ENCODE measurements around the gene MMGT1. TPM values are rescaled to one million over a fixed set of nuclear protein-coding genes. Genes with fewer than 3 reads are reported as not detected.
"Not testable (repeated sequence)": the region's sequence is repeated elsewhere in the genome, so short reads cannot be mapped to it uniquely, and the experiment has no call there.

Gene MMGT1
- total RNA-seq, 1 donor from 2014 or later, result 18.2 TPM

- no peaks in the 10 kb centered on the region for H3K9me3 Mint-ChIP-seq (ENCODE audit: unreplicated experiment)
- H3K4me1 Mint-ChIP-seq (ENCODE audit: unreplicated experiment), result no peaks in the 10 kb centered on the region
- H3K27ac Mint-ChIP-seq (ENCODE audit: unreplicated experiment), result no peak overlapping the region
- TF ChIP-seq, protein P1, sequence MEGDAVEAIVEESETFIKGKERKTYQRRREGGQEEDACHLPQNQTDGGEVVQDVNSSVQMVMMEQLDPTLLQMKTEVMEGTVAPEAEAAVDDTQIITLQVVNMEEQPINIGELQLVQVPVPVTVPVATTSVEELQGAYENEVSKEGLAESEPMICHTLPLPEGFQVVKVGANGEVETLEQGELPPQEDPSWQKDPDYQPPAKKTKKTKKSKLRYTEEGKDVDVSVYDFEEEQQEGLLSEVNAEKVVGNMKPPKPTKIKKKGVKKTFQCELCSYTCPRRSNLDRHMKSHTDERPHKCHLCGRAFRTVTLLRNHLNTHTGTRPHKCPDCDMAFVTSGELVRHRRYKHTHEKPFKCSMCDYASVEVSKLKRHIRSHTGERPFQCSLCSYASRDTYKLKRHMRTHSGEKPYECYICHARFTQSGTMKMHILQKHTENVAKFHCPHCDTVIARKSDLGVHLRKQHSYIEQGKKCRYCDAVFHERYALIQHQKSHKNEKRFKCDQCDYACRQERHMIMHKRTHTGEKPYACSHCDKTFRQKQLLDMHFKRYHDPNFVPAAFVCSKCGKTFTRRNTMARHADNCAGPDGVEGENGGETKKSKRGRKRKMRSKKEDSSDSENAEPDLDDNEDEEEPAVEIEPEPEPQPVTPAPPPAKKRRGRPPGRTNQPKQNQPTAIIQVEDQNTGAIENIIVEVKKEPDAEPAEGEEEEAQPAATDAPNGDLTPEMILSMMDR (IDR thresholded peaks at IDR 0.05; ENCODE audit: unreplicated experiment), result peak; percentile 40
- H3K4me3 Mint-ChIP-seq (ENCODE audit: unreplicated experiment), result no peak overlapping the region
- no peaks in the 10 kb centered on the region for H3K27me3 Mint-ChIP-seq (ENCODE audit: unreplicated experiment)
- DNase-seq (ENCODE audit: low spot score), result peak; percentile 54
- no peaks in the 10 kb centered on the region for H3K36me3 Mint-ChIP-seq (ENCODE audit: low read depth, unreplicated experiment)
Observed at GRCh38 chrX:135931644-135932487, 41.9 kb downstream of the MMGT1 start.

GRCh38 chrX:135927897-135928296, 45.9 kb downstream of the MMGT1 start:
- H3K4me3 Mint-ChIP-seq (ENCODE audit: unreplicated experiment), result no peak overlapping the region
- H3K27me3 Mint-ChIP-seq (ENCODE audit: unreplicated experiment), result no peaks in the 10 kb centered on the region
- H3K4me1 Mint-ChIP-seq (ENCODE audit: unreplicated experiment), result no peaks in the 10 kb centered on the region
- H3K36me3 Mint-ChIP-seq (ENCODE audit: low read depth, unreplicated experiment), result no peaks in the 10 kb centered on the region
- H3K27ac Mint-ChIP-seq (ENCODE audit: unreplicated experiment), result no peak overlapping the region
- no peak for DNase-seq (ENCODE audit: low spot score)
- TF ChIP-seq, protein P1 (IDR thresholded peaks at IDR 0.05; ENCODE audit: unreplicated experiment), result no peak
- H3K9me3 Mint-ChIP-seq (ENCODE audit: unreplicated experiment), result no peaks in the 10 kb centered on the region

DNA sequence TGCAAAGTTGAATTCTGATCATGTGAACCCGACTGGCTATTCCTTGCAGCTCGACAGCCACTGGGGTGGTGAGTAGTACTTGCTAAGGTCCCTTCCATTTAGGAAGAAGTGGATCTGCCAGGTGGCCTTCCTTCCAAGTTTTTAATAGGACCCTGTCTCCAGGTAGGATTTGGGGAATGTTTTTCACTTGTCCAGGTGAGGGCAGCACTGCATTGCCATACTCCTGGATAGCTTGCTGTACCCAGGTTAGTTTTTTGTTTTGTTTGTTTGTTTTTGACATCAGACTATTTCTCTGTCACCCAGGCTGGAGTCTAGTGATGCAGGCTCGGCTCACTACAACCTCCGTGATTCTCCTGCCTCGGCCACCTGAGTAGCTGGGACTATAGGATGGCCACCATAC, 50.4 kb downstream of the MMGT1 start:
- Mint-ChIP-seq H3K9me3 (ENCODE audit: unreplicated experiment) (no peaks in the 10 kb centered on the region), H3K36me3 (ENCODE audit: low read depth, unreplicated experiment) (no peaks in the 10 kb centered on the region), H3K27me3 (ENCODE audit: unreplicated experiment) (no peaks in the 10 kb centered on the region), H3K4me3 (ENCODE audit: unreplicated experiment) (no peak overlapping the region), H3K4me1 (ENCODE audit: unreplicated experiment) (no peaks in the 10 kb centered on the region), H3K27ac (ENCODE audit: unreplicated experiment) (no peak overlapping the region)
- DNase-seq (ENCODE audit: low spot score), result no peak
- TF ChIP-seq, protein P1 (IDR thresholded peaks at IDR 0.05; ENCODE audit: unreplicated experiment), result no peak

- not testable (repeated sequence) for H3K4me3 Mint-ChIP-seq (ENCODE audit: unreplicated experiment); H3K27me3 Mint-ChIP-seq (ENCODE audit: unreplicated experiment); H3K27ac Mint-ChIP-seq (ENCODE audit: unreplicated experiment); H3K36me3 Mint-ChIP-seq (ENCODE audit: low read depth, unreplicated experiment); H3K4me1 Mint-ChIP-seq (ENCODE audit: unreplicated experiment); DNase-seq (ENCODE audit: low spot score); H3K9me3 Mint-ChIP-seq (ENCODE audit: unreplicated experiment)
Observed at GRCh38 chrX:135920516-135920915, 53.3 kb downstream of the MMGT1 start.

GRCh38 chrX:135914404-135914803, 59.4 kb downstream of the MMGT1 start:
- TF ChIP-seq, protein P1 (IDR thresholded peaks at IDR 0.05; ENCODE audit: unreplicated experiment), result no peak
- no peaks in the 10 kb centered on the region for H3K36me3 Mint-ChIP-seq (ENCODE audit: low read depth, unreplicated experiment)
- H3K27me3 Mint-ChIP-seq (ENCODE audit: unreplicated experiment), result peaks cover 4% of the 10 kb centered on the region
- no peaks in the 10 kb centered on the region for H3K9me3 Mint-ChIP-seq (ENCODE audit: unreplicated experiment)
- H3K4me3 Mint-ChIP-seq (ENCODE audit: unreplicated experiment), result no peak overlapping the region
- H3K27ac Mint-ChIP-seq (ENCODE audit: unreplicated experiment), result no peak overlapping the region
- H3K4me1 Mint-ChIP-seq (ENCODE audit: unreplicated experiment), result no peaks in the 10 kb centered on the region
- DNase-seq (ENCODE audit: low spot score), result no peak

Other genes starting within 250 kb of the MMGT1 start
- not detected for gene CT45A3, start 205.8 kb downstream of the MMGT1 start, total RNA-seq (ENCODE audit: unreplicated experiment)
- gene CT45A5, start 188.5 kb downstream of the MMGT1 start, total RNA-seq (ENCODE audit: unreplicated experiment), result not detected
- not detected for gene CT45A6, start 171.2 kb downstream of the MMGT1 start, total RNA-seq (ENCODE audit: unreplicated experiment)
- not detected for gene CT45A2, start 154.0 kb downstream of the MMGT1 start, total RNA-seq (ENCODE audit: unreplicated experiment)
- not detected for gene CT45A7, start 136.7 kb downstream of the MMGT1 start, total RNA-seq (ENCODE audit: unreplicated experiment)
- gene CT45A8, start 119.5 kb downstream of the MMGT1 start, total RNA-seq (ENCODE audit: unreplicated experiment), result not detected
- not detected for gene CT45A9, start 102.2 kb downstream of the MMGT1 start, total RNA-seq (ENCODE audit: unreplicated experiment)
- not detected for gene CT45A10, start 80.5 kb downstream of the MMGT1 start, total RNA-seq (ENCODE audit: unreplicated experiment)
- gene SAGE1, start 80.3 kb downstream of the MMGT1 start, total RNA-seq (ENCODE audit: unreplicated experiment), result 0.15 TPM
- 12.2 TPM for gene SLC9A6, start 11.4 kb upstream of the MMGT1 start, total RNA-seq (ENCODE audit: unreplicated experiment)
- gene FHL1, start 173.5 kb upstream of the MMGT1 start, total RNA-seq (ENCODE audit: unreplicated experiment), result 5.6 TPM

All from endothelial cell (in vitro differentiated cells).